Vagina (tissue), 2 donors: Measurements from ENCODE around the gene FKBP3. TPM values are rescaled to one million over a fixed set of nuclear protein-coding genes. Genes with fewer than 3 reads are reported as not detected.

Experiments
- DNase-seq, 2 donors: peaks; one replicate each; pipeline ENCODE4 v3.0.0-alpha.2; 2017; ENCODE audit errors: extremely low spot score in 2 of 2
- H3K27ac ChIP-seq: fragments of 200-600 bp; sonication (generic); one replicate; pipeline ENCODE4 v1.5.1; 2019
- H3K27me3 ChIP-seq: fragments of 200-600 bp; sonication (generic); one replicate; pipeline ENCODE4 v1.5.1; 2019
- H3K36me3 ChIP-seq, 2 donors: fragments of 200-600 bp; sonication (generic); one replicate each; pipeline ENCODE4 v1.5.1; 2017 to 2019
- H3K4me1 ChIP-seq: fragments of 200-600 bp; sonication (generic); one replicate; pipeline ENCODE4 v1.5.1; 2019
- H3K4me3 ChIP-seq, 2 donors: fragments of 200-600 bp; sonication (generic); 1 replicate in 1 of 2; 2 replicates in 1 of 2; pipeline ENCODE4 v1.5.1; 2016 to 2019
- H3K9me3 ChIP-seq: fragments of 200-600 bp; sonication (generic); one replicate; pipeline ENCODE4 v1.5.1; 2019
- POLR2A ChIP-seq, 2 donors: fragments of 450-650 bp; IDR thresholded peaks; one replicate each; pipeline ENCODE4 v1.6.1; 2017; ENCODE audit warnings: antibody characterized with exemption in 2 of 2, mild to moderate bottlenecking in 2 of 2, moderate library complexity in 2 of 2
- POLR2AphosphoS5 ChIP-seq, 2 donors: sonication (generic); formaldehyde crosslinking; IDR thresholded peaks; one replicate each; pipeline ENCODE4 v1.9.0; 2017; ENCODE audit warnings: antibody characterized with exemption in 2 of 2, mild to moderate bottlenecking in 2 of 2, low read depth in 1 of 2; ENCODE audit not compliant: insufficient read depth in 1 of 2
- intact Hi-C: fragments of 100-400 bp; cut with DNase I; formaldehyde crosslinking; loops from one replicate; pipeline ENCODE4 v1.15.1; 2023
- small RNA-seq: library from RNA; depleted of rRNA; stranded (forward); fragments of <200 nt; gene quantifications from one replicate; pipeline ENCODE3, GENCODE V24; 2016
- total RNA-seq: library from RNA; depleted of rRNA; stranded (reverse); fragments of >200 nt; gene quantifications from one replicate; pipeline ENCODE4 v1.2.3, GENCODE V29; 2016
- TF ChIP-seq, protein P1 (sequence below), 3 experiments: fragments of 450-650 bp in 2 of 3; fragments of 200-600 bp in 1 of 3; sonication (generic) in 1 of 3; IDR thresholded peaks; one replicate each; pipeline ENCODE4 v1.5.1; 2017 to 2019; ENCODE audit warnings: antibody characterized with exemption in 3 of 3, mild to moderate bottlenecking in 2 of 3, moderate library complexity in 2 of 3

FKBP3 gene
- total RNA-seq, 1 donor from 2014 or later, result 37.1 TPM

DNA sequence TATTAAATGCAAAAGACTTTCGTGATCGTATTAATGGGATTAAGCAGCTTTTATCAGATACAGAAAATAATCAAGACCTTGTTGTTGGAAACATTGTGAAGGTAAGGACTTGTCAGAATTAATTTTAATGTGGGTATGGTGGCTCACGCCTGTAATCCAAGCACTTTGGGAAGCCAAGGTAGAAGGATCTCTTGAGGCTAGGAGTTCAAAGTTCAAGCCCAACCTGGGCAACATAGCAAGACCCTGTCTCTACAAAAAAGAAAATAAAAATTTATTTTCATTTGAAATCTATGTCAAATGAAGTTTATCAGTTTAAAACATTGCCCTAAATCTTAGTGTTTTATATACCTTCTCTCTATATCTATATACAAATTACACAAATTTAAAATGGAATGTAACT, 67.6 kb downstream of the FKBP3 start:
- Histone ChIP-seq H3K9me3 (no peaks in the 10 kb centered on the region), H3K4me1 (no peaks in the 10 kb centered on the region), H3K4me3 (no peak overlapping the region), H3K27ac (no peak overlapping the region), H3K36me3 (no peaks in the 10 kb centered on the region), H3K27me3 (no peaks in the 10 kb centered on the region)
- TF ChIP-seq POLR2AphosphoS5 (IDR thresholded peaks at IDR 0.05; ENCODE audit: insufficient read depth in 1 of 2, low read depth in 1 of 2), result no peak
- TF ChIP-seq POLR2A (IDR thresholded peaks at IDR 0.05), result no peak
- TF ChIP-seq, protein P1, sequence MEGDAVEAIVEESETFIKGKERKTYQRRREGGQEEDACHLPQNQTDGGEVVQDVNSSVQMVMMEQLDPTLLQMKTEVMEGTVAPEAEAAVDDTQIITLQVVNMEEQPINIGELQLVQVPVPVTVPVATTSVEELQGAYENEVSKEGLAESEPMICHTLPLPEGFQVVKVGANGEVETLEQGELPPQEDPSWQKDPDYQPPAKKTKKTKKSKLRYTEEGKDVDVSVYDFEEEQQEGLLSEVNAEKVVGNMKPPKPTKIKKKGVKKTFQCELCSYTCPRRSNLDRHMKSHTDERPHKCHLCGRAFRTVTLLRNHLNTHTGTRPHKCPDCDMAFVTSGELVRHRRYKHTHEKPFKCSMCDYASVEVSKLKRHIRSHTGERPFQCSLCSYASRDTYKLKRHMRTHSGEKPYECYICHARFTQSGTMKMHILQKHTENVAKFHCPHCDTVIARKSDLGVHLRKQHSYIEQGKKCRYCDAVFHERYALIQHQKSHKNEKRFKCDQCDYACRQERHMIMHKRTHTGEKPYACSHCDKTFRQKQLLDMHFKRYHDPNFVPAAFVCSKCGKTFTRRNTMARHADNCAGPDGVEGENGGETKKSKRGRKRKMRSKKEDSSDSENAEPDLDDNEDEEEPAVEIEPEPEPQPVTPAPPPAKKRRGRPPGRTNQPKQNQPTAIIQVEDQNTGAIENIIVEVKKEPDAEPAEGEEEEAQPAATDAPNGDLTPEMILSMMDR (IDR thresholded peaks at IDR 0.05), result no peak
- no peak for DNase-seq
- intact Hi-C loops, result no loop called here

DNA sequence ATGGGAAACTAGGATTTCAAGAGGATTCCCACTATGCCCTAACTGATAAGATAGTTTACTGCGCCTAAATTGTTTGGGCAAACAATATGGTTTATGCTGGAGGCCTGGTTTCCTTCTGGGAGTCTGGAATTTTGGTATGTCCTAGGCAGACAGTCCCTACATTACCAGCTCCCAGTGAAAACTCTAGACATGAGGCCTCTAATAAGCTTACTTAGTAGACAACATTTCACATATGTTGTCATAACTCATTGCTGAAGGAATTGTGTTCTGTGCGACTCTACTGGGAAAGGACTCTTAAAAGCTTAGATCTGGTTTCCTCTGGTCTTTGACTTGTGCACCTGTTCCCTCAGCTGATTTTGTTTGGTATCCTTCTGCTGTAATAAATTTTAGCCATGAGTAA, 68.3 kb downstream of the FKBP3 start:
- TF ChIP-seq POLR2AphosphoS5 (IDR thresholded peaks at IDR 0.05; ENCODE audit: insufficient read depth in 1 of 2, low read depth in 1 of 2), result no peak
- TF ChIP-seq, protein P1 (IDR thresholded peaks at IDR 0.05), result no peak
- TF ChIP-seq POLR2A (IDR thresholded peaks at IDR 0.05), result no peak
- DNase-seq, result no peak
- H3K9me3 ChIP-seq, result no peaks in the 10 kb centered on the region
- no peak overlapping the region for H3K27ac ChIP-seq
- H3K4me3 ChIP-seq, result no peak overlapping the region
- intact Hi-C loops, result no loop called here
- no peaks in the 10 kb centered on the region for H3K27me3 ChIP-seq
- no peaks in the 10 kb centered on the region for H3K36me3 ChIP-seq
- H3K4me1 ChIP-seq, result no peaks in the 10 kb centered on the region

Small RNAs within 50 kb of the gene (small RNA-seq; reads per million reads assigned to genes)
- gene RF00151, result not detected
- gene SNORD127, result 7,506 reads per million, percentile 100 among the genes with 10 or more reads in this experiment

Other genes with a start within 250 kb of the FKBP3 start
- gene KLHL28, start 172.5 kb downstream of the FKBP3 start, total RNA-seq, result 12.8 TPM
- 13.0 TPM for gene TOGARAM1, start 172.3 kb downstream of the FKBP3 start, total RNA-seq
- gene PRPF39, start 50.4 kb downstream of the FKBP3 start, total RNA-seq, result 29.7 TPM
- 2.9 TPM for gene FANCM, start 1.4 kb upstream of the FKBP3 start, total RNA-seq
- gene MIS18BP1, start 118.7 kb upstream of the FKBP3 start, total RNA-seq, result 18.7 TPM